Thyroid gland (tissue), 4 donors: ENCODE measurements around the gene SLC6A19.

Experiments
- POLR2A ChIP-seq, 2 donors: fragments of 450-650 bp; IDR thresholded peaks; one replicate each; pipeline ENCODE4 v1.6.1; 2017; ENCODE audit warnings: antibody characterized with exemption in 2 of 2, mild to moderate bottlenecking in 2 of 2, moderate library complexity in 1 of 2
- TF ChIP-seq, protein P1 (sequence below), 6 experiments: fragments of 200-600 bp in 3 of 6; fragments of 450-650 bp in 3 of 6; sonication (generic) in 3 of 6; IDR thresholded peaks; one replicate each; pipeline ENCODE4 v1.5.1; 2016 to 2019; ENCODE audit warnings: antibody characterized with exemption in 6 of 6, mild to moderate bottlenecking in 2 of 6, inconsistent platforms in 1 of 6, moderate library complexity in 1 of 6

DNA sequence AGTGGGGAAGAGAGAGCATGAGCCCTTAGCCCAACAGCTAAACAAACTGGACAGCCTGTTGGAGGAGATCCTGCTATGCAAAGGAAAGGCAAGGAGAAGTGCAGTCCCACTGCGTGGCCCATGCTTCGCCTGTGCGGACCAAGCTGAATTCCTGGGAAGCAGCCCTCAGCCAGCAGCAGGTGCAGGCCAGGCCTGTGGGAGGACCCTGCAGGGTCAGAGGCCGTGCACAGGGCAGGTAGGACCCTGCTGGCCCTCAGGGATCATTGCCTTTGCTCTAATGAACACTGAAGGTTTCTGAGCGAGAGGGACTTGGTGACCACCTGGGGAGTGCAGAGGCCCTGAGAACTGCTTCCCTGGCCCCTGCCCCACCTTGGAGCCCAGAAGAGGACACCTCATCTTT, 6.0 kb upstream of the SLC6A19 start:
- TF ChIP-seq, protein P1, sequence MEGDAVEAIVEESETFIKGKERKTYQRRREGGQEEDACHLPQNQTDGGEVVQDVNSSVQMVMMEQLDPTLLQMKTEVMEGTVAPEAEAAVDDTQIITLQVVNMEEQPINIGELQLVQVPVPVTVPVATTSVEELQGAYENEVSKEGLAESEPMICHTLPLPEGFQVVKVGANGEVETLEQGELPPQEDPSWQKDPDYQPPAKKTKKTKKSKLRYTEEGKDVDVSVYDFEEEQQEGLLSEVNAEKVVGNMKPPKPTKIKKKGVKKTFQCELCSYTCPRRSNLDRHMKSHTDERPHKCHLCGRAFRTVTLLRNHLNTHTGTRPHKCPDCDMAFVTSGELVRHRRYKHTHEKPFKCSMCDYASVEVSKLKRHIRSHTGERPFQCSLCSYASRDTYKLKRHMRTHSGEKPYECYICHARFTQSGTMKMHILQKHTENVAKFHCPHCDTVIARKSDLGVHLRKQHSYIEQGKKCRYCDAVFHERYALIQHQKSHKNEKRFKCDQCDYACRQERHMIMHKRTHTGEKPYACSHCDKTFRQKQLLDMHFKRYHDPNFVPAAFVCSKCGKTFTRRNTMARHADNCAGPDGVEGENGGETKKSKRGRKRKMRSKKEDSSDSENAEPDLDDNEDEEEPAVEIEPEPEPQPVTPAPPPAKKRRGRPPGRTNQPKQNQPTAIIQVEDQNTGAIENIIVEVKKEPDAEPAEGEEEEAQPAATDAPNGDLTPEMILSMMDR (IDR thresholded peaks at IDR 0.05), result no peak
- TF ChIP-seq POLR2A (IDR thresholded peaks at IDR 0.05), result no peak
